Neural cell (in vitro differentiated cells): ENCODE data around the gene H2BK1.

ENCODE experiments used
- CTCF ChIP-seq: fragments of 450-650 bp; IDR thresholded peaks from 2 replicates; pipeline ENCODE4 v1.5.1; 2014; ENCODE audit warnings: antibody characterized with exemption, mild to moderate bottlenecking, moderate library complexity; ENCODE audit not compliant: poor library complexity, severe bottlenecking
- EP300 ChIP-seq: fragments of 450-650 bp; conservative IDR thresholded peaks from 2 replicates; pipeline ENCODE4 v1.6.1; 2014; ENCODE audit warnings: antibody characterized with exemption, mild to moderate bottlenecking, moderate library complexity; ENCODE audit not compliant: poor library complexity, severe bottlenecking
- POLR2AphosphoS5 ChIP-seq: IDR thresholded peaks from 2 replicates; pipeline ENCODE4 v1.6.1; 2012
- RAD21 ChIP-seq: fragments of 450-650 bp; conservative IDR thresholded peaks from 2 replicates; pipeline ENCODE4 v1.6.1; 2014; ENCODE audit warnings: antibody characterized with exemption, mild to moderate bottlenecking, moderate library complexity
- SMC3 ChIP-seq: fragments of 450-650 bp; conservative IDR thresholded peaks from 2 replicates; pipeline ENCODE4 v1.6.1; 2014; ENCODE audit warnings: antibody characterized with exemption, mild to moderate bottlenecking, moderate library complexity; ENCODE audit not compliant: poor library complexity
- TAF1 ChIP-seq: IDR thresholded peaks from 2 replicates; pipeline ENCODE4 v1.6.1; 2012; ENCODE audit warnings: low read depth

DNA sequence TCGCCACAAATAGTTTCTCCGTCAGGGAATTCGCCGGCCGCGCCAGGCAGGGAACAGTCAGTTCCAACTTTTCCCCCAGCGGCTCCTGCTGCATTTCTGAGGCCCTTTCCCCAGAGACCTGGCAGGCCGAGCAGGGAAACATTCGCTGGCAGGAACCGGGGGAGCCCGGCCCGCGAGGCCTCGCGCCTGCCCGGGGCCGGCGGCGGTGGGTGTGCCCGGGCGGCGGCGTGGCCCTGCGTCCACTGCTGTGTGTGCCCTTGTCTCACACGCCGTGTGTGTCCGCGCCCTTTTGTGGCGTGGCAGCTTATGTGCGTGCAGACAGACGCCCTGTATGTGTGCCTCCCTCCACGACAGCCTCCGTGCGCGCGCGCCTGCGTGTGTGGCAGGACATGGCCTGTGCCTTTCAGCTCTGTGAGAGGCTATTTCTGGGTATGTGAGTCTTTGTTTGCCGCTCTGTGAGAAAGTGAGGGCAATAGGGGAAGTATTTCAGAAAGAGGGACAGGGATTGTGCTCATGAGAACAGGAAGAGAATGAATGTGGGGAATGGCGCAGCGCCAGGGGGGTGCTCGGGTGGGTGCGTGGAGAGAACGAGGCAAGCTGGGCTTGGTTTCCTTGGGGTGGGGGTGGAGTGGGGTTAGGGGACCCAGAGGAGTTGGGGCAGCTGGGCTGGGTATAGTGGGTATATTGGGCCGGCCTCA lies 38.9 kb upstream of the H2BK1 start:
- TF ChIP-seq CTCF (no peak), TAF1 (no peak), SMC3 (no peak), EP300 (no peak), RAD21 (no peak), POLR2AphosphoS5 (peak; percentile 50)
